Cardiac muscle cell (in vitro differentiated cells and primary cell): ENCODE results near the gene ITGAE. TPM values are rescaled to one million over a fixed set of nuclear protein-coding genes. Genes with fewer than 3 reads are reported as not detected.

Experiments used
- DNase-seq, 2 donors: peaks; one replicate each; pipeline versions ENCODE4 v3.0.0 to v3.0.0-alpha.2; 2010 to 2017; ENCODE audit warnings: low read depth in 1 of 2, low spot score in 1 of 2
- H3K27ac ChIP-seq: fragments of 200-600 bp; sonication (generic); 2 replicates; pipeline ENCODE4 v1.5.1; 2016
- H3K27me3 ChIP-seq: fragments of 200-600 bp; sonication (generic); 2 replicates; pipeline ENCODE4 v1.6.0; 2016; ENCODE audit warnings: control low read depth
- H3K36me3 ChIP-seq: fragments of 200-600 bp; sonication (generic); 2 replicates; pipeline ENCODE4 v1.5.1; 2016; ENCODE audit warnings: control low read depth
- H3K4me1 ChIP-seq: fragments of 200-600 bp; sonication (generic); 2 replicates; pipeline ENCODE4 v1.8.1; 2017; ENCODE audit warnings: low read depth, mild to moderate bottlenecking, mixed run types
- H3K4me3 ChIP-seq: fragments of 200-600 bp; sonication (generic); 2 replicates; pipeline ENCODE4 v1.5.1; 2016; ENCODE audit warnings: mild to moderate bottlenecking
- H3K9me3 ChIP-seq: fragments of 200-600 bp; sonication (generic); 2 replicates; pipeline ENCODE4 v1.5.1; 2017; ENCODE audit warnings: low read depth, mild to moderate bottlenecking, control low read depth
- CTCF ChIP-seq: IDR thresholded peaks from 2 replicates; pipeline ENCODE4 v1.5.1; 2012; ENCODE audit warnings: low read depth, mild to moderate bottlenecking, low read length
- polyA plus RNA-seq: library from polyadenylated mRNA; unstranded; fragments of >200 nt; fragmentation: Nextera tagmentation; extraction: Ambion mirVana; gene quantifications from 2 replicates; pipeline ENCODE4 v1.2.1, GENCODE V29; 2016
- total RNA-seq: library from RNA; depleted of rRNA; stranded (reverse); fragments of >200 nt; gene quantifications from 2 replicates; pipeline ENCODE4 v1.2.3, GENCODE V29; 2016

The ITGAE gene
- total and polyA plus RNA-seq, 2 experiments from 2014 or later: 15.6 to 86.6 TPM

- TF ChIP-seq CTCF: no peak
- peaks cover 33% of the 10 kb centered on the region for H3K36me3 ChIP-seq
- no peaks in the 10 kb centered on the region for H3K27me3 ChIP-seq
- H3K9me3 ChIP-seq: no peaks in the 10 kb centered on the region
- H3K4me3 ChIP-seq: no peak overlapping the region
- H3K27ac ChIP-seq: peak overlapping the region; percentile 83
- peaks cover 32% of the 10 kb centered on the region for H3K4me1 ChIP-seq
- no peak for DNase-seq
Measured at GRCh38 chr17:3834811-3835210, 33.8 kb upstream of the ITGAE start.

DNA sequence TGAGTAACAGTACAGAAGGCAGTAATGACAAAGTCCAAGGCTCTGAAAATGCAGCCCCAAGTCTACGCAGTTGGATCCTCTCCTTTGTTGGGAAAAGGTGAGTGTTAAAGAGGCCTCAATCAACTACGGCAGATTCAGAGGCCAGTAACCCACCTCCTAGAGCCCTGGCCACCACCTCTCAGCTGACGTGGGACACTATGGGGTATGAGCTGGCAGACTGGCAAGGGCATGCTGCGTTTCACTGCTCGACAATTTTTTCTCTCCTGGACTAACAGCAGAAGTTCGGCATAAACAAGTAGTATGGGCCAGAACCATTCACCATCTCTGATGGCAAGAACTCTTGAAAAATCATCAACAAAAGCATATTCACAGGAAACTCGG, 27.9 kb upstream of the ITGAE start:
- Histone ChIP-seq H3K4me1 (no peaks in the 10 kb centered on the region), H3K4me3 (no peak overlapping the region), H3K36me3 (peaks cover 38% of the 10 kb centered on the region), H3K27me3 (no peaks in the 10 kb centered on the region), H3K9me3 (no peaks in the 10 kb centered on the region), H3K27ac (peak overlapping the region; percentile 78)
- TF ChIP-seq CTCF: no peak
- DNase-seq: no peak

DNA sequence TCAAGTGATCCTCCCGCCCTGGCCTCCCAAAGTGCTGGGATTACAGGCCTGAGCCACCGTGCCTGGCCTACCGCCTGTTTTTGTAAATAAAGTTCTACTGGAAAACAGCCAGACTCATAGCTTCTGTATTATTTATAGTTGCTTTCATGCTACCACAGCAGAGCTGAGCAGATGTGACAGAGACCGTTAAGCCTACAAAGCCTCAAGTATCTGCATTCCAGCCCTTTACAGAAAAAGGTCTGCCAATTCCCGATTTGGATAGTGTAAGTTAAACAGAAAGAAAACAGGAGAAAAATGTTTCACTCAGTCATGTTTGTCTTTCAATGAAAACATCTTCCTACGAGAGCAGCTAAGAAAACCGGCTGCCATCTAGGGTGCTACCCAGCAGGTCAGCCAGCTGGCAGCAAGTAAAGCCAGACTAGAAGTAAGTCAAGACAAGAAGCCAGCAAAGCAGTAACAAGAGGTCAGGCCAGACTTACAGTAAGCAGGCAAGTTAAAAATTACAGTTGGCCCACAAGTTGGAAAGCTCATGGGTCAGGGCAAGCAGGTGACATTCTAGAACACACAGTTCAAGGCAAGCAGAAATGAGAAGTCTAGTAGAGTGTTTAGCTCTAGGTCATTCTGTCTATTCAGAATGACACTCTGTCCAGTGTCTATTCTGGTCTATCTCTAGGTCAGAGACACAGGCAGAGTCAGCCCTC, 27.3 kb upstream of the ITGAE start:
- Histone ChIP-seq H3K27ac (peak overlapping the region; percentile 78), H3K36me3 (peaks cover 41% of the 10 kb centered on the region), H3K27me3 (no peaks in the 10 kb centered on the region), H3K4me1 (no peaks in the 10 kb centered on the region), H3K4me3 (no peak overlapping the region), H3K9me3 (no peaks in the 10 kb centered on the region)
- no peak for DNase-seq
- TF ChIP-seq CTCF: no peak

DNA sequence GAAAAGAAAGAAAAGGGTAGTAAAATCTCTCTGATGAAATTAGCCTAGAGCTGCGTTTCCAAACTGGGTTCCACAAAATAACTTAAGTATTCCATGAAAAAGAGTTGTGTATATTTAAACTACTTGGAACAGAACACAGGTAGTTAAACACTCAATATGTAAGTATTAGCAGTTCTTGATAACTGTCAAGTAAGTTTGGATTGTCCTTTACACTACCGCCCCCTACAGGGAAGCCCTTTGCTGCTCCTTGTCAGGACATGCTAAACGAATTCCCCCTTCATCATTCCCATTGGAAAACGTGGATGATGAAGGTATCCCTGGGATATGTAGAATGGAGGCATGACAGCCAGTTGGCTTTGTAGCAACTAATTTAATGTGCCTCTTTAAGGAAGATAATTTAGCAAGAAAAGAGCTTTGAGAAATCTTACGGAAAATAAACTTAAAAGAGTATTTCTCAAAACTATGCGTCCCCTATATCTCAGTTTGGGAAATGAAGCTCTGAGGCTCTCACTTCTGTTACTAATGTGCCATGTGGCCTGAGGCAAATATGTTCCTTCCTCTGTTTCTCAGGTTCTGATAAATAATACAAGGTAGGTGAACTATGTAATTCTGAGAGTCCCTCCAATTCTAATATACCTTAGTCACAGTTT, 26.3 kb upstream of the ITGAE start:
- Histone ChIP-seq H3K36me3 (peaks cover 47% of the 10 kb centered on the region), H3K4me3 (no peak overlapping the region)
- peak; percentile 84 for TF ChIP-seq CTCF

DNA sequence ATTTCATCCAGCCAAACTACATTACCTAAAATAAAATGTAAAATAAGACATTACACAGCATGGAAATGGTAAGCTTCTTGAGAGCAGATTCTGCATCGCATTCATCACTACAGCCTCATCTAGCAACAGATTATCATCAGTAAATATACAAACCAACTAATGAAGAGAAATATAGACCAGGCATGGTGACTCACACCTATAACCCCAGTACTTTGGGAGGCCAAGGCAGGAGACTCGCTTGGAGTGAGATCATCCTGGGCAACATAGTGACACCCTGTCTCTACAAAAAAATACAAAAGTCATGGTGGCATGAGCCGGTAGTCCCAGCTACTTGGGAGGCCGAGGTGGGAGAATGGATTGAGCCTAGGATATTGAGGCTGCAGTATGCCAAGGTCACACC, 25.2 kb upstream of the ITGAE start:
- no peak overlapping the region for H3K4me3 ChIP-seq
- no peak for TF ChIP-seq CTCF
- no peak for DNase-seq
- no peak overlapping the region for H3K27ac ChIP-seq
- peaks cover 56% of the 10 kb centered on the region for H3K36me3 ChIP-seq
- no peaks in the 10 kb centered on the region for H3K27me3 ChIP-seq
- H3K4me1 ChIP-seq: no peaks in the 10 kb centered on the region
- H3K9me3 ChIP-seq: no peaks in the 10 kb centered on the region

More for the DNA sequence above, 26.3 kb upstream of the ITGAE start:
- H3K4me1 ChIP-seq: no peaks in the 10 kb centered on the region
- no peak overlapping the region for H3K27ac ChIP-seq
- DNase-seq: peak; percentile 70 to 80
- no peaks in the 10 kb centered on the region for H3K9me3 ChIP-seq
- H3K27me3 ChIP-seq: no peaks in the 10 kb centered on the region
